Activated T-cell treated with anti-CD3 and anti-CD28 coated beads, Interleukin-2, amount 50 U/mL, for 72 hours (primary cell): ENCODE measurements around the gene CENPT. TPM values are rescaled to one million over a fixed set of nuclear protein-coding genes. Genes with fewer than 3 reads are reported as not detected.

Experiments
- ATAC-seq, 2 donors: fragments of 150-1000 bp; cut with Tn5 transposase; replicated peaks in 1 of 2; 2 replicates each; pipeline ENCODE4 v1.10.0; 2021; ENCODE audit warnings: moderate library complexity in 2 of 2, mild to moderate bottlenecking in 1 of 2
- DNase-seq, 2 donors: peaks; one replicate each; pipeline ENCODE4 v3.0.0; 2021 to 2022; ENCODE audit warnings: mixed read lengths in 1 of 2
- H3K27ac Mint-ChIP-seq: one replicate; pipeline ENCODE4 v1.8.0; 2022; ENCODE audit warnings: mild to moderate bottlenecking, moderate library complexity, mixed read lengths
- H3K27me3 Mint-ChIP-seq: one replicate; pipeline ENCODE4 v1.8.0; 2022; ENCODE audit warnings: low read depth, mixed read lengths
- H3K36me3 Mint-ChIP-seq, 2 donors: one replicate each; pipeline ENCODE4 v1.8.0; 2022; ENCODE audit warnings: mixed read lengths in 2 of 2, mild to moderate bottlenecking in 1 of 2; ENCODE audit not compliant: insufficient read depth in 2 of 2
- H3K4me1 Mint-ChIP-seq: one replicate; pipeline ENCODE4 v1.8.0; 2022; ENCODE audit warnings: low read depth, mixed read lengths
- H3K4me3 Mint-ChIP-seq, 2 donors: one replicate each; pipeline ENCODE4 v1.8.0; 2022; ENCODE audit warnings: mild to moderate bottlenecking in 2 of 2, mixed read lengths in 2 of 2, moderate library complexity in 2 of 2
- H3K9me3 Mint-ChIP-seq, 2 donors: one replicate each; pipeline ENCODE4 v1.8.0; 2022; ENCODE audit warnings: mixed read lengths in 2 of 2
- total RNA-seq, 2 donors: library from RNA; stranded (reverse); gene quantifications; one replicate each; pipeline ENCODE4 v1.2.3, GENCODE V29; 2022

CENPT gene
- total RNA-seq, 2 donors from 2014 or later: 43.6 to 59.4 TPM

GRCh38 chr16:67856927-67857546 lies 9.5 kb upstream of the CENPT start:
- no peak for ATAC-seq
- no peak for DNase-seq
- H3K27ac Mint-ChIP-seq: peak overlapping the region; percentile 60
- H3K9me3 Mint-ChIP-seq: no peaks in the 10 kb centered on the region
- H3K36me3 Mint-ChIP-seq: peaks cover 0 to 4% of the 10 kb centered on the region in 2 donors
- H3K4me3 Mint-ChIP-seq: no peak overlapping the region
- no peaks in the 10 kb centered on the region for H3K27me3 Mint-ChIP-seq
- H3K4me1 Mint-ChIP-seq: peaks cover 46% of the 10 kb centered on the region

- no peak overlapping the region for H3K4me3 Mint-ChIP-seq
- H3K9me3 Mint-ChIP-seq: no peaks in the 10 kb centered on the region
- H3K27ac Mint-ChIP-seq: no peak overlapping the region
- H3K36me3 Mint-ChIP-seq: peaks cover 0 to 4% of the 10 kb centered on the region in 2 donors
- H3K4me1 Mint-ChIP-seq: peaks cover 41% of the 10 kb centered on the region
- DNase-seq: no peak
- ATAC-seq: no peak
- H3K27me3 Mint-ChIP-seq: no peaks in the 10 kb centered on the region
These were observed 8.3 kb upstream of the CENPT start for GRCh38 chr16:67855789-67856188.

GRCh38 chr16:67853670-67854069 lies 6.2 kb upstream of the CENPT start:
- no peaks in the 10 kb centered on the region for H3K27me3 Mint-ChIP-seq
- DNase-seq (no peak), ATAC-seq (no peak)
- no peak overlapping the region for H3K4me3 Mint-ChIP-seq
- H3K9me3 Mint-ChIP-seq: no peaks in the 10 kb centered on the region
- H3K27ac Mint-ChIP-seq: no peak overlapping the region
- peaks cover 48% of the 10 kb centered on the region for H3K4me1 Mint-ChIP-seq
- H3K36me3 Mint-ChIP-seq: peaks cover 0 to 5% of the 10 kb centered on the region in 2 donors

- no peak for DNase-seq
- Mint-ChIP-seq H3K27me3 (no peaks in the 10 kb centered on the region), H3K27ac (no peak overlapping the region), H3K4me3 (peak overlapping the region; percentile 82 to 84), H3K9me3 (no peaks in the 10 kb centered on the region), H3K36me3 (peaks cover 4 to 5% of the 10 kb centered on the region in 2 donors), H3K4me1 (peaks cover 51% of the 10 kb centered on the region)
- ATAC-seq: no peak
These were observed 625 bp upstream of the CENPT start for GRCh38 chr16:67848118-67848517.

- H3K27ac Mint-ChIP-seq: peak within 1 kb of the TSS; percentile 95
- H3K9me3 Mint-ChIP-seq: no peaks in the 10 kb centered on the region
- peak within 1 kb of the TSS; percentile 98 to 100 for H3K4me3 Mint-ChIP-seq
- peak; percentile 72 to 73 for ATAC-seq
- no peaks in the 10 kb centered on the region for H3K27me3 Mint-ChIP-seq
- H3K36me3 Mint-ChIP-seq: peaks cover 5% of the 10 kb centered on the region in 2 donors
- peak; percentile 97 for DNase-seq
- H3K4me1 Mint-ChIP-seq: peaks cover 59% of the 10 kb centered on the region
These were observed 1.0 kb downstream of the CENPT start, which contains the start of gene NUTF2 for GRCh38 chr16:67846320-67847063. TSS of gene NUTF2 (plus strand) at chr16:67846933. CDS start at chr16:67865131, 18,198 bp downstream.

GRCh38 chr16:67846063-67846319 lies 1.5 kb downstream of the CENPT start:
- ATAC-seq (no peak), DNase-seq (no peak)
- peak overlapping the region; percentile 95 for H3K27ac Mint-ChIP-seq
- peaks cover 62% of the 10 kb centered on the region for H3K4me1 Mint-ChIP-seq
- no peaks in the 10 kb centered on the region for H3K9me3 Mint-ChIP-seq
- H3K4me3 Mint-ChIP-seq: peak overlapping the region; percentile 98 to 100
- peaks cover 5% of the 10 kb centered on the region in 2 donors for H3K36me3 Mint-ChIP-seq
- H3K27me3 Mint-ChIP-seq: no peaks in the 10 kb centered on the region

GRCh38 chr16:67845291-67846062 lies 2.0 kb downstream of the CENPT start:
- H3K4me1 Mint-ChIP-seq: peaks cover 62% of the 10 kb centered on the region
- no peaks in the 10 kb centered on the region for H3K9me3 Mint-ChIP-seq
- H3K27ac Mint-ChIP-seq: peak overlapping the region; percentile 95
- ATAC-seq (no peak), DNase-seq (no peak)
- peak overlapping the region; percentile 98 to 100 for H3K4me3 Mint-ChIP-seq
- H3K36me3 Mint-ChIP-seq: peaks cover 5% of the 10 kb centered on the region in 2 donors
- H3K27me3 Mint-ChIP-seq: no peaks in the 10 kb centered on the region

- Mint-ChIP-seq H3K9me3 (no peaks in the 10 kb centered on the region), H3K27ac (peak overlapping the region; percentile 75), H3K36me3 (peaks cover 3 to 5% of the 10 kb centered on the region in 2 donors), H3K4me1 (peaks cover 55% of the 10 kb centered on the region), H3K27me3 (no peaks in the 10 kb centered on the region), H3K4me3 (peak overlapping the region; percentile 98 to 100)
- DNase-seq (no peak), ATAC-seq (no peak)
These were observed 3.0 kb downstream of the CENPT start for GRCh38 chr16:67844497-67844896.

GRCh38 chr16:67843343-67843765 lies 4.1 kb downstream of the CENPT start:
- no peaks in the 10 kb centered on the region for H3K27me3 Mint-ChIP-seq
- peaks cover 3 to 5% of the 10 kb centered on the region in 2 donors for H3K36me3 Mint-ChIP-seq
- no peaks in the 10 kb centered on the region for H3K9me3 Mint-ChIP-seq
- peaks cover 53% of the 10 kb centered on the region for H3K4me1 Mint-ChIP-seq
- H3K4me3 Mint-ChIP-seq: peak overlapping the region; percentile 92 to 98
- DNase-seq: no peak
- no peak for ATAC-seq
- peak overlapping the region; percentile 89 for H3K27ac Mint-ChIP-seq

- Mint-ChIP-seq H3K4me3 (peak overlapping the region; percentile 92 to 98), H3K27ac (peak overlapping the region; percentile 88), H3K36me3 (peaks cover 3 to 5% of the 10 kb centered on the region in 2 donors), H3K4me1 (peaks cover 47% of the 10 kb centered on the region), H3K27me3 (no peaks in the 10 kb centered on the region), H3K9me3 (no peaks in the 10 kb centered on the region)
- peak; percentile 29 to 35 for ATAC-seq
- DNase-seq: peak; percentile 69 to 76
These were observed 4.8 kb downstream of the CENPT start for GRCh38 chr16:67842509-67843342.

- DNase-seq: peak; percentile 95 to 96
- Mint-ChIP-seq H3K36me3 (peaks cover 3 to 5% of the 10 kb centered on the region in 2 donors), H3K4me3 (peak within 1 kb of the TSS; percentile 92 to 98), H3K27me3 (no peaks in the 10 kb centered on the region), H3K9me3 (no peaks in the 10 kb centered on the region), H3K4me1 (peaks cover 43% of the 10 kb centered on the region), H3K27ac (peak within 1 kb of the TSS; percentile 88)
- ATAC-seq: peak; percentile 59
These were observed 5.5 kb downstream of the CENPT start, which contains the start of gene THAP11 for GRCh38 chr16:67841816-67842508. TSS of gene THAP11 (plus strand) at chr16:67842320. CDS start at chr16:67842555, 235 bp downstream.
